Small intestine (tissue), 16 donors: ENCODE data around the gene TRAF7. TPM values are rescaled to one million over a fixed set of nuclear protein-coding genes. Genes with fewer than 3 reads are reported as not detected.
"Not testable (repeated sequence)": the region's sequence is repeated elsewhere in the genome, so short reads cannot be mapped to it uniquely, and the experiment has no call there.

Experiments used
- DNase-seq, 2 donors: peaks; one replicate each; pipeline versions ENCODE4 v3.0.0 to v3.0.0-alpha.2; 2013
- FAIRE-seq: peaks from 2 replicates; lab custom pipeline; 2012; peaks lifted over from hg19 to GRCh38; lab: Jason Lieb, UNC
- H3K27ac ChIP-seq, 3 donors: one replicate each; pipeline ENCODE4 v1.5.1; 2013; ENCODE audit warnings: low read length in 2 of 3, mild to moderate bottlenecking in 2 of 3, control low read depth in 1 of 3, inconsistent platforms in 1 of 3, low read depth in 1 of 3, moderate library complexity in 1 of 3
- H3K27me3 ChIP-seq, 3 donors: one replicate each; pipeline ENCODE4 v1.6.1; 2013; ENCODE audit warnings: low read length in 3 of 3, inconsistent platforms in 1 of 3; ENCODE audit not compliant: control insufficient read depth in 3 of 3, insufficient read depth in 3 of 3
- H3K36me3 ChIP-seq, 3 donors: one replicate each; pipeline ENCODE4 v1.6.1; 2013; ENCODE audit warnings: low read length in 3 of 3, inconsistent platforms in 1 of 3, low read depth in 1 of 3, mild to moderate bottlenecking in 1 of 3, moderate library complexity in 1 of 3; ENCODE audit not compliant: control insufficient read depth in 3 of 3, insufficient read depth in 2 of 3
- H3K4me1 ChIP-seq, 3 donors: one replicate each; pipeline ENCODE4 v1.6.1; 2013; ENCODE audit warnings: low read length in 2 of 3, inconsistent platforms in 1 of 3, low read depth in 1 of 3, mild to moderate bottlenecking in 1 of 3, moderate library complexity in 1 of 3; ENCODE audit not compliant: control insufficient read depth in 3 of 3, insufficient read depth in 2 of 3
- H3K4me3 ChIP-seq, 3 donors: one replicate each; pipeline ENCODE4 v1.5.1; 2013; ENCODE audit warnings: low read length in 3 of 3, control low read depth in 1 of 3, inconsistent platforms in 1 of 3, low read depth in 1 of 3, mild to moderate bottlenecking in 1 of 3, moderate library complexity in 1 of 3
- H3K9me3 ChIP-seq, 2 donors: one replicate each; pipeline ENCODE4 v1.6.1; 2013; ENCODE audit warnings: low read depth in 1 of 2, low read length in 1 of 2; ENCODE audit not compliant: control insufficient read depth in 2 of 2, insufficient read depth in 1 of 2
- WGBS, 3 donors: extraction: QIAGEN DNeasy Blood & Tissue Kit; methylation state at CpG; one replicate each; pipeline ENCODE4 v1.1.7; 2013; 5-methylcytosine and 5-hydroxymethylcytosine counted together
- long read RNA-seq, 10 donors: transcript quantifications; one replicate each; lab custom pipeline, GENCODE V29; 2026
- polyA plus RNA-seq, 4 donors: library from polyadenylated mRNA; stranded (reverse) in 3 of 4; unstranded in 1 of 4; fragments of 200-250 nt in 3 of 4; fragments of 120-200 nt in 1 of 4; gene quantifications; one replicate each; pipeline versions ENCODE4 v1.2.1 to v1.2.3, GENCODE V29; 2013
- donor health status: healthy with polysubstance abuse.
- donor health status: control.
- donor health status: control.
- donor health status: Bipolar disorder and iron deficiency.
- donor health status: healthy.

The TRAF7 gene
- polyA plus RNA-seq: 10 to 100 TPM; 47.6 to 73.4 (median 64.1) TPM
- long read RNA-seq, donor 1: 0 reads
- long read RNA-seq, donor 2, partial matches to known transcripts: 0 of 3 reads
- long read RNA-seq, donor 2, other reads (novel, unspliced or antisense): 0 of 3 reads
- long read RNA-seq, donor 3, partial matches to known transcripts: 7 of 7 reads
- long read RNA-seq, donor 3, other reads (novel, unspliced or antisense): 0 of 7 reads
- long read RNA-seq, donor 4: 0 reads
- long read RNA-seq, donor 5, partial matches to known transcripts: 0 of 2 reads
- long read RNA-seq, donor 5, other reads (novel, unspliced or antisense): 0 of 2 reads
- long read RNA-seq, donor 6, transcript TRAF7-201 (21 exons, 3,700 nt): major isoform, 9 of 12 reads
- long read RNA-seq, donor 6, partial matches to known transcripts: 0 of 12 reads
- long read RNA-seq, donor 6, other reads (novel, unspliced or antisense): 0 of 12 reads
- long read RNA-seq, donor 7, transcript TRAF7-201 (21 exons, 3,700 nt): major isoform, 6 of 7 reads
- long read RNA-seq, donor 7, partial matches to known transcripts: 0 of 7 reads
- long read RNA-seq, donor 7, other reads (novel, unspliced or antisense): 0 of 7 reads
- long read RNA-seq, donor 8, partial matches to known transcripts: 0 of 1 reads
- long read RNA-seq, donor 8, other reads (novel, unspliced or antisense): 0 of 1 reads
- long read RNA-seq, donor 9, partial matches to known transcripts: 0 of 1 reads
- long read RNA-seq, donor 9, other reads (novel, unspliced or antisense): 0 of 1 reads
- long read RNA-seq, donor 10, partial matches to known transcripts: 0 of 4 reads
- long read RNA-seq, donor 10, other reads (novel, unspliced or antisense): 0 of 4 reads

DNA sequence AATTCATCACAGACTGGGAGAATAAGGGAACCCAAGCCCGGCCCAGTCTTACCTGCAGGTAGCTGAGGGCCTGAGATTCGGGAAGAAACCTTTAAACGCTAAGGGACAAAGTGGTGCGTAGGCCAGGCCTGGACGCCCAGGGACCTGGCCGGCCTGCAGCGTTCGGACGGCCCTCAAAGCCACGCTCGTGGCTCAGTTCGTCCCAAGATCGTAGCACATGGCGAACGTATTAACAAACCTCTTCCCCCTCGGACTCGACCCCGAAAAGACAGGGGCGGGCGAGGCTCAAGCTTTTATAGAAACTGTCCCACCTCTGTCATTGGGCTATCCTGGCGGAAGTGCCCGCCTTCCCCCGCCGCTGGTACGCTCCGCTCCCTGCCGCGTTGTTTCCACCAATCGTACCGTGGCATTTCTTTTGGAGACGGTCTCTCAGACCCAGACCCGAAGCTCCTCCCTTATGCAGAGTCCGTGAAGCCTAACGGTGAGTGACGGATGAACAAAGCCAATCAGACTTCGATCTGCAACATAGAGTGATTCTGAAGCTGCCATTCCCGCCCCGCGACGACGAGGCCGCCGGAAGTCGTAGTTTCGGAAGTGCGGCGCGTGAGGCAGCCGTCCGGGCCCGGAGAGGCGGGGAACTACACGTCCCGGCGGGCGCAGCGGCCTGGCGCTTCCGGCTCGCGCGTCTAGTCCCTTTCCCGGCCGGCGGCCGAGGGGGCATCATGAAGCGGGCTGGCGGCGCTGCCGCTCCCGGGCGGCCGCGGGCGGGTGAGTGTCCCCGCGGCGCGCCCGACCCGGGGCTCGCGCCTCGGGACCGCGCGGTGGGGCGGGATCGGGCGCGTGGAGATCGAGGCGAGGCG is at the start of gene TRAF7:
TRAF7 (plus strand) TSS at position 692 of the 860 bp plus-strand sequence. CDS start 8,139 bp downstream, outside the sequence.
- no peaks in the 10 kb centered on the region for H3K27me3 ChIP-seq
- DNase-seq (peak; percentile 100), FAIRE-seq (peak; percentile 62)
- no peaks in the 10 kb centered on the region for H3K9me3 ChIP-seq
- peaks cover 0 to 74% (median 0%) of the 10 kb centered on the region in 3 donors for H3K36me3 ChIP-seq
- peak within 1 kb of the TSS; percentile 63 to 92 (median 88) for H3K27ac ChIP-seq
- H3K4me1 ChIP-seq: peaks cover 2 to 66% (median 17%) of the 10 kb centered on the region in 3 donors
- WGBS, 3 donors: 0% methylated on average over 75 to 94 of the region's 94 CpGs
- H3K4me3 ChIP-seq: peak within 1 kb of the TSS; percentile 65 to 91 (median 81)

DNA sequence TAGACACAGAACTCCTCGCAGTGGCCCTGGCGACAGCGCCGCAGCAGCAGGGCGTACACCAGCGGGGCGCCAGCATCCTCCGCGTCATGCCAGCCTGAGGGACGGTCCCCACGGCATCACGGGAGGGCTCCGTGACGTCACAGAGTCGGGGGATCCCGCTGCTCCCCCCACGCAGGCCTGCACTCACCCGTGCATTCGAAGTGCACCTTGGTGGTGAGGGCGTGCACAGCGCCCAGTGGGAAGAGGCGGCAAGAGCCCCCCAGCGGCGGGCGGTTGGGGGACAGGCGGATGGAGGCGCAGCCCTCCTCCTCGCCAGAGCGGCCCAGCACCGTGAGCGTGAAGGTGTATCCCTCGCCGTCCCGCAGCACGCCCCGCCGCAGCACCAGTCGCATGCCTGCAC is 49.4 kb upstream of the TRAF7 start:
- H3K9me3 ChIP-seq, H3K4me1 ChIP-seq, FAIRE-seq, H3K27ac ChIP-seq, DNase-seq, H3K27me3 ChIP-seq, H3K4me3 ChIP-seq: not testable (repeated sequence)
- 94 to 98% (median 96%) methylated on average over 25 to 38 of the region's 38 CpGs for WGBS, 3 donors
- peaks cover 0 to 56% (median 0%) of the 10 kb centered on the region in 3 donors for H3K36me3 ChIP-seq

- not testable (repeated sequence) for H3K4me1 ChIP-seq, FAIRE-seq, H3K27me3 ChIP-seq, H3K9me3 ChIP-seq, H3K4me3 ChIP-seq, H3K27ac ChIP-seq, DNase-seq
- H3K36me3 ChIP-seq: peaks cover 0 to 54% (median 0%) of the 10 kb centered on the region in 3 donors
- 85 to 92% (median 87%) methylated on average over 13 to 17 of the region's 17 CpGs for WGBS, 3 donors
These were observed 48.3 kb upstream of the TRAF7 start for GRCh38 chr16:2107121-2107790.

DNA sequence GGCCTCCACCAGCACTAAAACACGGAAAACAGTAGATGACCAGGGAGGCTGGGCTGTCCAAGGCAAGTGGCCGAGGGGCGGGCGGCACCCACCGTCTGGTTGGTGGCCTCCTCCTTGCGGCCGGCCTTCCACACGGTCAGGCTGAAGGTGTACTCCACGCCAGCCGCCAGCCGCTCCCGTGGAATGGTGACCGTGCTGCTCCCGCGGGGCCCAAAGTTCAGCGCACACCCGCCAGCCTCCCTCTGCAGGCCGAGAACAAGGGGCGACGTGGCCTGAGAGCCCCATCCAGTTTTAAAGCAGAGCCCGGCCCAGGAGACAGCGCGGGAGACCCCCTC is 47.8 kb upstream of the TRAF7 start:
- FAIRE-seq, H3K4me1 ChIP-seq, H3K4me3 ChIP-seq, H3K27ac ChIP-seq, DNase-seq, H3K27me3 ChIP-seq, H3K9me3 ChIP-seq: not testable (repeated sequence)
- peaks cover 0 to 52% (median 0%) of the 10 kb centered on the region in 3 donors for H3K36me3 ChIP-seq
- 93 to 97% (median 93%) methylated on average over 11 to 23 of the region's 23 CpGs for WGBS, 3 donors

DNA sequence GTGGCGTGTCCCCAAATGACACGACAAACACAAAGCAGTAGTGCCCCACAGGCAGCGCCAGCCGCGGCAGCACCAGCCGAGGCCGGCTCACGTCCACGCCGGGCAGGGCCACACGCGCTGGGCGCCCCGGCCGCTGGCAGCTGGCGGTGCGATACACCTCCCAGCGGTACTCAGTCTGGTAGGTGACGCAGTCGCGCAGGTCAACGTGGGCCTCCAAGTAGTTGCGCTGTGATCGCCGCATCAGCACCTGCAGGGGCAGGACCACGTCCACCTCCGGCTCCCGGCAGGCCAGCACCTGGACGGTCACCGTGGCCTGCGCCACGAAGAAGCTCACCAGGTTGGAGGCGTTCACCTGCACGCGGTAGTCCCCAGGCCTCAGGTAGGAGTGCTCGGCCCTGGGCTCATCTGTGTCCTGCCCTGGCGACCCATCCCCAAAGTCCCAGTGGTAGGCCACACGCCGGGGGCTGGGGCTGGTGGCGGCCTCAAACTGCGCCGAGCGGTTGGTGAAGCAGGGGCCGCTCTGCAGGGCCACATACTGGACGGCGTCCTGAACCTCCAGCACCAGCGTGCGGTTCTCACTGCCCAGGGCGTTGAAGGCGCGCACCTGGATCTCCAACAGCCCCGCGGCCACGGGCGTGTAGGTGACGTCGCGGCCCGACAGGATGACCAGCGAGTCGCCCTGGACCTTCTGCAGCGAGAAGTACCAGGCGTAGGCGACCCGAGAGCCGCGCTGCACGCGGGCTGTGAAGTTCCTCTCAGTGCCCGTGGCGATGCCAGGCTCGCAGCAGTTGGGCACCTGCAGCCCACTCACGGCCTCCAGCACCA is 46.9 kb upstream of the TRAF7 start:
- WGBS, 3 donors: 97 to 99% (median 98%) methylated on average over 58 to 73 of the region's 73 CpGs
- H3K36me3 ChIP-seq: peaks cover 0 to 51% (median 0%) of the 10 kb centered on the region in 3 donors
- not testable (repeated sequence) for H3K27ac ChIP-seq, H3K27me3 ChIP-seq, H3K4me1 ChIP-seq, DNase-seq, H3K4me3 ChIP-seq, H3K9me3 ChIP-seq, FAIRE-seq

- FAIRE-seq, H3K4me3 ChIP-seq: not testable (repeated sequence)
- peaks cover 0 to 55% (median 0%) of the 10 kb centered on the region in 3 donors for H3K36me3 ChIP-seq
These were observed 46.4 kb upstream of the TRAF7 start for GRCh38 chr16:2109271-2109580.

GRCh38 chr16:2109872-2110271 is 45.7 kb upstream of the TRAF7 start:
- peaks cover 0 to 59% (median 2%) of the 10 kb centered on the region in 3 donors for H3K36me3 ChIP-seq
- 91 to 97% (median 95%) methylated on average over 12 to 22 of the region's 23 CpGs for whole genome bisulfite sequencing, 3 donors
- H3K9me3 ChIP-seq, H3K4me3 ChIP-seq, H3K27me3 ChIP-seq, FAIRE-seq, H3K27ac ChIP-seq, DNase-seq, H3K4me1 ChIP-seq: not testable (repeated sequence)

More at GRCh38 chr16:2109271-2109580, 46.4 kb upstream of the TRAF7 start:
- H3K9me3 ChIP-seq, H3K4me1 ChIP-seq, DNase-seq, H3K27ac ChIP-seq, H3K27me3 ChIP-seq: not testable (repeated sequence)
- 93 to 95% (median 94%) methylated on average over 20 to 25 of the region's 25 CpGs for WGBS, 3 donors
